ENCODE measurements around the gene CDC42BPA.

GRCh38 chr1:227357171-227357926 is 39.1 kb upstream of the CDC42BPA start:
- peak in 3 of 6 experiments; percentile 20 to 29 (median 21) for TF ChIP-seq CTCF (IDR thresholded peaks at IDR 0.05)
- no peak for TF ChIP-seq POLR2A (IDR thresholded peaks at IDR 0.05)
